K562 (cell line): ENCODE data around the gene MEOX1.

Experiments used
- CTCF ChIP-seq, 3 experiments: IDR thresholded peaks in 2 of 3; conservative IDR thresholded peaks in 1 of 3; 2 replicates each; pipeline ENCODE4 v1.5.1; 2011 to 2012; ENCODE audit warnings: low read length in 3 of 3, mild to moderate bottlenecking in 3 of 3, control low read depth in 2 of 3, improper control_type of control experiment in 1 of 3, inconsistent platforms in 1 of 3, low read depth in 1 of 3, mixed read lengths in 1 of 3, moderate library complexity in 1 of 3; ENCODE audit not compliant: insufficient read depth in 2 of 3
- MAFK ChIP-seq: IDR thresholded peaks from 2 replicates; pipeline ENCODE4 v1.6.1; 2011; ENCODE audit warnings: low read length, improper control_type of control experiment
- MLX ChIP-seq, 2 experiments: fragments of 450-650 bp in 1 of 2; sonication (generic) in 1 of 2; formaldehyde crosslinking; conservative IDR thresholded peaks; 2 replicates each; pipeline versions ENCODE4 v1.4.0 to v1.8.1; 2020 to 2022; ENCODE audit warnings: mild to moderate bottlenecking in 1 of 2, missing genetic modification reagents in 1 of 2
- NFIC ChIP-seq: fragments of 450-650 bp; IDR thresholded peaks from 2 replicates; pipeline ENCODE4 v1.6.1; 2017; ENCODE audit warnings: mild to moderate bottlenecking, inconsistent platforms
- POLR2H ChIP-seq: IDR thresholded peaks from 2 replicates; pipeline ENCODE4 v1.6.1; 2016; ENCODE audit warnings: missing genetic modification characterization, low read depth, mild to moderate bottlenecking, control low read depth, missing compliant biosample characterization, moderate library complexity
- PTBP1 ChIP-seq: fragments of 200-400 bp; formaldehyde crosslinking; IDR thresholded peaks from 2 replicates; pipeline ENCODE4 v1.6.1; 2017; ENCODE audit warnings: low read depth, low read length
- TEAD4 ChIP-seq, 2 experiments: sonication (generic) in 1 of 2; formaldehyde crosslinking in 1 of 2; IDR thresholded peaks; 2 replicates each; pipeline versions ENCODE4 v1.6.1 to v1.8.0; 2012 to 2022; ENCODE audit warnings: borderline replicate concordance in 1 of 2, inconsistent platforms in 1 of 2, low read length in 1 of 2, mild to moderate bottlenecking in 1 of 2, missing genetic modification reagents in 1 of 2
- ZFP36 ChIP-seq: fragments of 150-350 bp; IDR thresholded peaks from 2 replicates; pipeline ENCODE4 v1.6.1; 2018; ENCODE audit warnings: low read length, low read depth; ENCODE audit not compliant: partially characterized antibody
- ZNF24 ChIP-seq: fragments of 450-650 bp; IDR thresholded peaks from 2 replicates; pipeline ENCODE4 v1.6.1; 2016
- ZNF274 ChIP-seq: IDR thresholded peaks from 2 replicates; pipeline ENCODE4 v1.6.1; 2011; ENCODE audit warnings: low read depth, mild to moderate bottlenecking, low read length, moderate library complexity, borderline replicate concordance
- ZNF830 ChIP-seq: fragments of 250-450 bp; sonication (Bioruptor Pico); IDR thresholded peaks from 2 replicates; pipeline ENCODE4 v1.5.0; 2021; ENCODE audit warnings: mild to moderate bottlenecking
- ZSCAN29 ChIP-seq: fragments of 450-650 bp; IDR thresholded peaks from 2 replicates; pipeline ENCODE4 v1.6.1; 2017
- TF ChIP-seq, protein P1 (sequence below), 2 experiments: fragments of 450-650 bp in 1 of 2; sonication (generic) in 1 of 2; formaldehyde crosslinking in 1 of 2; IDR thresholded peaks; 2 replicates each; pipeline versions ENCODE4 v1.7.1 to v1.9.0; 2016 to 2022; ENCODE audit warnings: inconsistent platforms in 1 of 2, mild to moderate bottlenecking in 1 of 2, missing genetic modification reagents in 1 of 2

DNA sequence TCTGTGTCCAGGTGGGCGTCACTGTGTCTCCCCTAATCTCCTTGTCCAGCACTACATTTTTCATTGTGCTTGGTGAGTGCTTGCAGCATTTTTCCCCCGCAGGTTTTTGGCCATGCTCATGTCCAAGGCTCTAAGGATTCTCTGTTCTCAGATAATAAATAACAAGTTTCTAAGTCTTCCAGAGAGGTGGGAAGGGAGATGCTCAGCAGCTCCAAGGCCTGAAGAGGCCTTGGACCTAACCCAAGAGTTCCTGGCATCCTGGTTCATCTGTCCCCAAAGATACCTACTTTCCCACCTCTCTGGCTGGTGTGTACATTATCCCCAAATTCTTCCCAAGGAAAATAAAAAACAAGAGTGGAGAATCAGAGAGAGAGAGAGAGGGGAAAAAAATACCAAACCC is 45.3 kb downstream of the MEOX1 start:
- TF ChIP-seq POLR2H (no peak), ZNF830 (CRISPR knock-in tag) (no peak), MAFK (no peak), ZSCAN29 (no peak), ZNF274 (no peak), CTCF (IDR thresholded peaks at IDR 0.05 in 2 of 3, conservative IDR thresholded peaks at IDR 0.05 in 1 of 3; ENCODE audit: insufficient read depth in 2 of 3, low read depth in 1 of 3, low read length in 3 of 3) (no peak), ZFP36 (no peak), TEAD4 (IDR thresholded peaks at IDR 0.05; ENCODE audit: low read length) (no peak), TEAD4 (CRISPR knock-in tag; IDR thresholded peaks at IDR 0.05; ENCODE audit: borderline replicate concordance) (no peak), PTBP1 (no peak), NFIC (no peak), MLX (CRISPR knock-in tag; conservative IDR thresholded peaks at IDR 0.05) (no peak), ZNF24 (no peak)
- TF ChIP-seq, protein P1, sequence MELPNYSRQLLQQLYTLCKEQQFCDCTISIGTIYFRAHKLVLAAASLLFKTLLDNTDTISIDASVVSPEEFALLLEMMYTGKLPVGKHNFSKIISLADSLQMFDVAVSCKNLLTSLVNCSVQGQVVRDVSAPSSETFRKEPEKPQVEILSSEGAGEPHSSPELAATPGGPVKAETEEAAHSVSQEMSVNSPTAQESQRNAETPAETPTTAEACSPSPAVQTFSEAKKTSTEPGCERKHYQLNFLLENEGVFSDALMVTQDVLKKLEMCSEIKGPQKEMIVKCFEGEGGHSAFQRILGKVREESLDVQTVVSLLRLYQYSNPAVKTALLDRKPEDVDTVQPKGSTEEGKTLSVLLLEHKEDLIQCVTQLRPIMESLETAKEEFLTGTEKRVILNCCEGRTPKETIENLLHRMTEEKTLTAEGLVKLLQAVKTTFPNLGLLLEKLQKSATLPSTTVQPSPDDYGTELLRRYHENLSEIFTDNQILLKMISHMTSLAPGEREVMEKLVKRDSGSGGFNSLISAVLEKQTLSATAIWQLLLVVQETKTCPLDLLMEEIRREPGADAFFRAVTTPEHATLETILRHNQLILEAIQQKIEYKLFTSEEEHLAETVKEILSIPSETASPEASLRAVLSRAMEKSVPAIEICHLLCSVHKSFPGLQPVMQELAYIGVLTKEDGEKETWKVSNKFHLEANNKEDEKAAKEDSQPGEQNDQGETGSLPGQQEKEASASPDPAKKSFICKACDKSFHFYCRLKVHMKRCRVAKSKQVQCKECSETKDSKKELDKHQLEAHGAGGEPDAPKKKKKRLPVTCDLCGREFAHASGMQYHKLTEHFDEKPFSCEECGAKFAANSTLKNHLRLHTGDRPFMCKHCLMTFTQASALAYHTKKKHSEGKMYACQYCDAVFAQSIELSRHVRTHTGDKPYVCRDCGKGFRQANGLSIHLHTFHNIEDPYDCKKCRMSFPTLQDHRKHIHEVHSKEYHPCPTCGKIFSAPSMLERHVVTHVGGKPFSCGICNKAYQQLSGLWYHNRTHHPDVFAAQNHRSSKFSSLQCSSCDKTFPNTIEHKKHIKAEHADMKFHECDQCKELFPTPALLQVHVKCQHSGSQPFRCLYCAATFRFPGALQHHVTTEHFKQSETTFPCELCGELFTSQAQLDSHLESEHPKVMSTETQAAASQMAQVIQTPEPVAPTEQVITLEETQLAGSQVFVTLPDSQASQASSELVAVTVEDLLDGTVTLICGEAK (IDR thresholded peaks at IDR 0.05) = no peak
- TF ChIP-seq, protein P1 (CRISPR knock-in tag; IDR thresholded peaks at IDR 0.05) = no peak
